H1 (cell line): ENCODE data around the gene EMC6. TPM values are rescaled to one million over a fixed set of nuclear protein-coding genes. Genes with fewer than 3 reads are reported as not detected.

Experiments
- CTCF ChIA-PET: fragments of 300-600 bp; sonication (Branson Sonifier 250); formaldehyde crosslinking; loops from one replicate; lab custom pipeline; 2021; ENCODE audit not compliant: partially characterized antibody; lab: Charles Lee
- POLR2A ChIA-PET: fragments of 300-600 bp; sonication (Branson Sonifier 250); formaldehyde crosslinking; loops from one replicate; lab custom pipeline; 2021; ENCODE audit warnings: inconsistent platforms; ENCODE audit not compliant: partially characterized antibody; lab: Charles Lee
- DNase-seq, 2 experiments: peaks; one replicate each; pipeline versions ENCODE4 v3.0.0 to v3.0.0-alpha.2; 2010 to 2022; ENCODE audit warnings: low spot score in 2 of 2, low read depth in 1 of 2, mixed read lengths in 1 of 2
- FAIRE-seq: peaks from 2 replicates; lab custom pipeline; 2011; peaks lifted over from hg19 to GRCh38; lab: Jason Lieb, UNC
- H2AFZ ChIP-seq: 2 replicates; pipeline ENCODE4 v1.8.1; 2012; ENCODE audit warnings: low read length, inconsistent platforms
- H2AK5ac ChIP-seq: 2 replicates; pipeline ENCODE4 v1.6.1; 2013; ENCODE audit warnings: low read depth, low read length
- H2BK120ac ChIP-seq: replicated peaks from 2 replicates; pipeline ENCODE3; 2013; ENCODE audit warnings: low read depth, low read length, inconsistent platforms
- H2BK12ac ChIP-seq: 2 replicates; pipeline ENCODE4 v1.6.1; 2013; ENCODE audit warnings: low read depth, low read length
- H2BK15ac ChIP-seq: 2 replicates; pipeline ENCODE4 v1.6.1; 2013; ENCODE audit warnings: low read length
- H2BK20ac ChIP-seq: 2 replicates; pipeline ENCODE4 v1.6.1; 2013; ENCODE audit warnings: low read length
- H2BK5ac ChIP-seq: 2 replicates; pipeline ENCODE4 v1.6.1; 2013; ENCODE audit warnings: low read depth, low read length
- H3K14ac ChIP-seq: 2 replicates; pipeline ENCODE4 v1.6.1; 2013; ENCODE audit warnings: inconsistent platforms; ENCODE audit not compliant: insufficient read length
- H3K18ac ChIP-seq: 2 replicates; pipeline ENCODE4 v1.6.1; 2013; ENCODE audit warnings: low read length; ENCODE audit errors: extremely low read depth
- H3K23ac ChIP-seq: 2 replicates; pipeline ENCODE4 v1.6.1; 2013; ENCODE audit warnings: inconsistent platforms; ENCODE audit not compliant: insufficient read length
- H3K23me2 ChIP-seq: 2 replicates; pipeline ENCODE4 v1.6.1; 2013; ENCODE audit warnings: low read depth, low read length
- H3K27ac ChIP-seq: 2 replicates; pipeline ENCODE4 v1.6.1; 2011; ENCODE audit warnings: low read depth, low read length, inconsistent platforms
- H3K27me3 ChIP-seq, 4 experiments: replicated peaks in 1 of 4; 1 replicate in 1 of 4; 2 replicates in 3 of 4; pipeline versions ENCODE4 v1.6.1 to v1.8.1; 2011 to 2013; ENCODE audit warnings: low read length in 3 of 4, mild to moderate bottlenecking in 3 of 4, inconsistent platforms in 2 of 4, mixed read lengths in 2 of 4, moderate library complexity in 1 of 4; ENCODE audit not compliant: control insufficient read depth in 3 of 4, insufficient read depth in 3 of 4; ENCODE audit errors: extremely low read depth in 1 of 4
- H3K36me3 ChIP-seq, 4 experiments: 2 replicates each; pipeline versions ENCODE4 v1.6.1 to v1.8.1; 2011 to 2013; ENCODE audit warnings: mild to moderate bottlenecking in 4 of 4, low read length in 3 of 4, moderate library complexity in 2 of 4, control low read depth in 1 of 4, inconsistent platforms in 1 of 4; ENCODE audit not compliant: insufficient read depth in 4 of 4, control insufficient read depth in 2 of 4
- H3K4ac ChIP-seq: replicated peaks from 2 replicates; pipeline ENCODE3; 2013; ENCODE audit warnings: low read length, low read depth, mixed read lengths, inconsistent platforms; ENCODE audit not compliant: insufficient read length
- H3K4me1 ChIP-seq, 4 experiments: replicated peaks in 1 of 4; 1 replicate in 1 of 4; 2 replicates in 3 of 4; pipeline versions ENCODE4 v1.6.1 to v1.8.1; 2011 to 2013; ENCODE audit warnings: low read length in 3 of 4, inconsistent platforms in 2 of 4, mixed read lengths in 1 of 4; ENCODE audit not compliant: insufficient read depth in 4 of 4, control insufficient read depth in 3 of 4
- H3K4me2 ChIP-seq, 2 experiments: 2 replicates each; pipeline versions ENCODE4 v1.6.1 to v1.8.1; 2011 to 2013; ENCODE audit warnings: low read depth in 2 of 2, low read length in 2 of 2, control low read depth in 1 of 2, inconsistent platforms in 1 of 2, mild to moderate bottlenecking in 1 of 2; ENCODE audit not compliant: insufficient read depth in 1 of 2
- H3K4me3 ChIP-seq, 4 experiments: fragments of 200-600, 300-600 bp in 1 of 4; sonication (generic), shearing (Covaris generic), sonication (Bioruptor Twin) in 1 of 4; 2 replicates each; pipeline versions ENCODE4 v1.5.1 to v1.8.1; 2011 to 2016; ENCODE audit warnings: low read length in 4 of 4, low read depth in 3 of 4, control low read depth in 2 of 4, inconsistent platforms in 2 of 4, mild to moderate bottlenecking in 2 of 4, mixed read lengths in 1 of 4, moderate library complexity in 1 of 4; ENCODE audit not compliant: insufficient read depth in 2 of 4; ENCODE audit errors: extremely low read depth in 1 of 4
- H3K56ac ChIP-seq: replicated peaks from 2 replicates; pipeline ENCODE3; 2013; ENCODE audit warnings: low read depth, mild to moderate bottlenecking, mixed read lengths, low read length, inconsistent platforms; ENCODE audit not compliant: insufficient read length
- H3K79me1 ChIP-seq: 2 replicates; pipeline ENCODE4 v1.6.1; 2013; ENCODE audit warnings: low read depth, low read length, control low read depth
- H3K79me2 ChIP-seq, 2 experiments: 2 replicates each; pipeline versions ENCODE4 v1.6.1 to v1.8.1; 2012 to 2013; ENCODE audit warnings: low read length in 2 of 2, mild to moderate bottlenecking in 2 of 2, inconsistent platforms in 1 of 2; ENCODE audit not compliant: insufficient read depth in 2 of 2, control insufficient read depth in 1 of 2
- H3K9ac ChIP-seq, 4 experiments: replicated peaks in 1 of 4; 1 replicate in 1 of 4; 2 replicates in 3 of 4; pipeline versions ENCODE4 v1.6.1 to v1.8.1; 2011 to 2013; ENCODE audit warnings: low read depth in 3 of 4, low read length in 3 of 4, control low read depth in 2 of 4, mild to moderate bottlenecking in 2 of 4, moderate library complexity in 2 of 4, inconsistent platforms in 1 of 4; ENCODE audit errors: extremely low read depth in 1 of 4
- H3K9me3 ChIP-seq, 2 experiments: 2 replicates each; pipeline versions ENCODE4 v1.6.1 to v1.8.1; 2012 to 2013; ENCODE audit warnings: mild to moderate bottlenecking in 2 of 2, moderate library complexity in 2 of 2, control low read depth in 1 of 2, inconsistent platforms in 1 of 2, low read depth in 1 of 2, low read length in 1 of 2, mixed read lengths in 1 of 2; ENCODE audit not compliant: insufficient read depth in 2 of 2
- H4K20me1 ChIP-seq, 2 experiments: replicated peaks in 1 of 2; 2 replicates each; pipeline versions ENCODE3 to v1.8.1; 2011 to 2013; ENCODE audit warnings: inconsistent platforms in 2 of 2, low read length in 2 of 2, mild to moderate bottlenecking in 1 of 2; ENCODE audit not compliant: insufficient read depth in 2 of 2, control insufficient read depth in 1 of 2
- H4K5ac ChIP-seq: 2 replicates; pipeline ENCODE4 v1.6.1; 2013; ENCODE audit warnings: low read length, low read depth, mixed read lengths, inconsistent platforms; ENCODE audit not compliant: insufficient read length
- H4K8ac ChIP-seq: 2 replicates; pipeline ENCODE4 v1.8.0; 2013; ENCODE audit warnings: mild to moderate bottlenecking, moderate library complexity, low read length, inconsistent platforms; ENCODE audit not compliant: insufficient read depth; ENCODE audit errors: extremely low read depth
- H4K91ac ChIP-seq: replicated peaks from 2 replicates; pipeline ENCODE3; 2013; ENCODE audit warnings: low read length, mixed read lengths, inconsistent platforms; ENCODE audit not compliant: insufficient read length
- ASH2L ChIP-seq: fragments of 200-600, 300-600 bp; sonication (generic); IDR thresholded peaks from one replicate; pipeline ENCODE4 v1.7.1; 2017; ENCODE audit warnings: low read length
- BACH1 ChIP-seq: IDR thresholded peaks from 2 replicates; pipeline ENCODE4 v1.6.1; 2012; ENCODE audit warnings: low read length, improper control_type of control experiment
- CHD2 ChIP-seq: IDR thresholded peaks from 2 replicates; pipeline ENCODE4 v1.6.1; 2012; ENCODE audit warnings: low read length, improper control_type of control experiment
- GTF2F1 ChIP-seq: IDR thresholded peaks from 2 replicates; pipeline ENCODE4 v1.6.1; 2012; ENCODE audit warnings: low read depth, low read length, improper control_type of control experiment, borderline replicate concordance
- HDAC6 ChIP-seq: IDR thresholded peaks from one replicate; pipeline ENCODE4 v1.7.1; 2012; ENCODE audit warnings: low read depth, mild to moderate bottlenecking, inconsistent platforms, low read length, moderate library complexity
- KDM1A ChIP-seq: fragments of 200-600, 300-600 bp; sonication (generic); IDR thresholded peaks from 2 replicates; pipeline ENCODE4 v1.7.1; 2016; ENCODE audit warnings: mild to moderate bottlenecking, low read length, borderline replicate concordance
- RFX5 ChIP-seq: IDR thresholded peaks from 2 replicates; pipeline ENCODE4 v1.6.1; 2011; ENCODE audit warnings: low read depth, low read length, improper control_type of control experiment, borderline replicate concordance
- RXRA ChIP-seq: IDR thresholded peaks from 2 replicates; pipeline ENCODE4 v1.6.1; 2011; ENCODE audit warnings: low read depth, mild to moderate bottlenecking, low read length, moderate library complexity; ENCODE audit not compliant: insufficient read depth
- WGBS, 2 experiments: shearing (Covaris generic) in 1 of 2; methylation state at CpG; one replicate each; pipeline versions ENCODE4 v1.1.6 to v1.1.7; 2013 to 2015; ENCODE audit warnings: low lambda C conversion rate in 2 of 2, mixed read lengths in 2 of 2, inconsistent platforms in 1 of 2, low coverage in 1 of 2, missing lambda C conversion rate in 1 of 2; ENCODE audit not compliant: insufficient replicate concordance in 2 of 2, insufficient coverage in 1 of 2, insufficient read length in 1 of 2; ENCODE audit errors: extremely low coverage in 1 of 2, missing lambda C conversion rate in 1 of 2; 5-methylcytosine and 5-hydroxymethylcytosine counted together
- polyA plus RNA-seq, 7 experiments: library from polyadenylated mRNA; depleted of rRNA in 3 of 7; stranded (reverse) in 5 of 7; unstranded in 2 of 7; fragments of >200 nt in 5 of 7; fragments of 200-250 nt in 2 of 7; gene quantifications; 1 replicate in 5 of 7; 2 replicates in 1 of 7; 4 replicates in 1 of 7; pipeline versions ENCODE4 v1.2.1 to v1.2.3, GENCODE V29; 2011 to 2013; ENCODE audit warnings: missing spikeins in 2 of 7, mixed read lengths in 2 of 7
- total RNA-seq: library from RNA; stranded (reverse); fragmentation: NEBNext Ultra II Directional; extraction: Animal tissue kit (Norgen Biotek cat#: 25700); gene quantifications from 2 replicates; pipeline ENCODE4 v1.2.1, GENCODE V29; 2021

Gene EMC6
- total and polyA plus RNA-seq, 2 of the 8 experiments (the other 6 are each of a cell fraction or from before 2014, with no cell fraction given) = 81.5 to 193 TPM

DNA sequence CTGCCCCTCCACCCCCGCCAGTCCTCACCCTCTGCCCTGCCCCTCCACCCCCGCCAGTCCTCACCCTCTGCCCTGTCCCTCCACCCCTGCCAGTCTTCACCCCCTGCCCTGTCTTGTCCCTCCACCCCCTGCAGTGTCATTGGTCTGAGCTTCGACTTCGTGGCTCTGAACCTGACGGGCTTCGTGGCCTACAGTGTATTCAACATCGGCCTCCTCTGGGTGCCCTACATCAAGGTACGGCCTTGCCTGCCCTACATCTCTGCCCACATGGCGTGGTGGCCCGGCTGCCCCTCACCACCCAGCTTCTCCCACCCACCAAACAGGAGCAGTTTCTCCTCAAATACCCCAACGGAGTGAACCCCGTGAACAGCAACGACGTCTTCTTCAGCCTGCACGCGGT lies 12.3 kb upstream of the EMC6 start:
- H2BK20ac ChIP-seq = no peak overlapping the region
- H3K23ac ChIP-seq = no peak overlapping the region
- no peak overlapping the region for H3K18ac ChIP-seq
- no peak overlapping the region for H3K14ac ChIP-seq
- TF ChIP-seq CHD2 (no peak), HDAC6 (no peak), RFX5 (no peak), KDM1A (no peak), RXRA (no peak), ASH2L (no peak), BACH1 (no peak), GTF2F1 (no peak)
- peaks cover 0 to 3% (median 1%) of the 10 kb centered on the region in 4 experiments; a peak in 3 of 7 replicates for H3K4me1 ChIP-seq
- H2BK120ac ChIP-seq = no peak overlapping the region
- ChIA-PET POLR2A (interaction anchor here (1.3 to 18.4 kb wide), 6 partner anchors 7 to 20 kb away, joined by 3 to 194 read pairs (median 10); partner anchors contain the start of genes CTNS, EMC6, SHPK and TAX1BP3), CTCF (interaction anchor here (1.5 kb wide), 1 partner anchor 11 kb away, joined by 7 read pairs; no protein-coding TSS in a partner anchor)
- no peaks in the 10 kb centered on the region for H3K79me2 ChIP-seq
- no peaks in the 10 kb centered on the region; the same call in 1 of the 2 replicates for H3K79me1 ChIP-seq
- H3K4me3 ChIP-seq = no peak overlapping the region
- H3K27ac ChIP-seq = no peak overlapping the region; the same call in 1 of the 2 replicates
- no peak overlapping the region for H3K4me2 ChIP-seq
- 93% methylated on average over 14 of the region's 16 CpGs; no CpG with 5 or more reads in 1 of the 2 experiments for WGBS, 2 experiments
- H3K27me3 ChIP-seq = no peaks in the 10 kb centered on the region; a peak in 1 of 7 replicates
- H2AK5ac ChIP-seq = no peak overlapping the region
- no peak overlapping the region for H4K91ac ChIP-seq
- no peak overlapping the region for H3K4ac ChIP-seq
- H3K56ac ChIP-seq = no peak overlapping the region
- FAIRE-seq (no peak), DNase-seq (no peak)
- H2BK5ac ChIP-seq = no peak overlapping the region
- no peak overlapping the region; the same call in 1 of the 2 replicates for H4K8ac ChIP-seq
- no peak overlapping the region for H2BK12ac ChIP-seq
- no peak overlapping the region for H4K5ac ChIP-seq
- no peak overlapping the region for H2BK15ac ChIP-seq
- H3K9me3 ChIP-seq = no peaks in the 10 kb centered on the region
- no peaks in the 10 kb centered on the region; the same call in 1 of the 2 replicates for H3K23me2 ChIP-seq
- no peak overlapping the region for H2AFZ ChIP-seq
- peaks cover 2 to 4% of the 10 kb centered on the region in 2 experiments for H4K20me1 ChIP-seq
- H3K36me3 ChIP-seq = peaks cover 0 to 6% (median 2%) of the 10 kb centered on the region in 4 experiments; a peak in 4 of 8 replicates
- no peak overlapping the region for H3K9ac ChIP-seq
